Activated CD8-positive, alpha-beta memory T cell treated with anti-CD3 and anti-CD28 coated beads, Interleukin-2, amount 50 U/mL, for 24 hours (primary cell): ENCODE measurements around the gene PREP.
"Not testable (repeated sequence)": the region's sequence is repeated elsewhere in the genome, so short reads cannot be mapped to it uniquely, and the experiment has no call there.

ENCODE experiments used
- DNase-seq: peaks from one replicate; pipeline ENCODE4 v3.0.0-alpha.2; 2020; ENCODE audit errors: extremely low read depth

The PREP gene

GRCh38 chr6:105345506-105345905 lies 57.4 kb downstream of the PREP start:
- no peak for DNase-seq

DNA sequence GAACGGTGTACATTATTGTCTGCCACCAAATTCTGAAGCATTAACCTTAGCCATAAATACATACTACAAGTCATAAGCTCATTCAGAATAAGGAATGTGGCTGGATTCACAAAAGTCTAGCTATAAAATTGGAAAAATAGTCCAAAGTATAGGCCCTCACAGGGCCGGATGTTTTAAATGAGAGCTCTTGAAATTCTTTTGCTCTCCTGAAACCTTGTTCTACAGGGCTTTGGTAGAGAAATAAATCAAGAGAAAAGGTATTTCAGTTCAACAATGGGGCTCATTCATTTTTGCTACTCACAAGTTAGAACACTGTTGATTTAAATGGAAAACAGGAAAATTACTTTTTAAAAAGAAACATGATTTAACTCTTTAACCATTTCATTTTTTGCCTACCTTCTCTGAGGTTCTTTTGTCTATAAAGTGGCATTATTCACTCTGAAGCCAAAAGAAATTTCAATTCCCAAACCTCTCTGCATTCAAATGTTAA lies 58.0 kb downstream of the PREP start:
- DNase-seq, result no peak

- not testable (repeated sequence) for DNase-seq
Observed at GRCh38 chr6:105338350-105338983, 64.4 kb downstream of the PREP start.

- no peak for DNase-seq
Observed at GRCh38 chr6:105336986-105337385, 65.9 kb downstream of the PREP start.

GRCh38 chr6:105332576-105332975 lies 70.3 kb downstream of the PREP start:
- DNase-seq, result no peak

- no peak for DNase-seq
Observed at GRCh38 chr6:105331927-105332326, 71.0 kb downstream of the PREP start.

DNA sequence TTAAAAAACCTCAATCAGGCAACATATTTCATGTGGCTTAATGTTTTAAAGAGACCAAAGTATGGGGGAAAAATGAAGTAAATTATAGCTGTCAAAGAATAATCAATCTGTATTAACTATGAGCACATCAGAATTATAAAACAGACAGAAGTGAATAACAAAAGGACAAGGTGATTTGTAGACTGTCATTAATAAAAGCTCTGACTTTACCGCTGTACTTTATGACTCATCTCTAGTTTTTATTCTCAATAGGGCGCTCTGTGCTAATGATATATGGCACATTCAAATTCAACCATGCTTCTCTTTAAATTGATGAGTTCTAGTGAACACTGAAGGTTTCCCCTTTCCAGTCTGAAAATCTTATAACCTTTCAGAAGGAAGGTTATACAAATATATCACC lies 72.0 kb downstream of the PREP start:
- no peak for DNase-seq

GRCh38 chr6:105330364-105330763 lies 72.5 kb downstream of the PREP start:
- no peak for DNase-seq

GRCh38 chr6:105326833-105327770 lies 75.8 kb downstream of the PREP start:
- no peak for DNase-seq

GRCh38 chr6:105326216-105326615 lies 76.7 kb downstream of the PREP start:
- no peak for DNase-seq

- no peak for DNase-seq
Observed at GRCh38 chr6:105324386-105324950, 78.4 kb downstream of the PREP start.

DNA sequence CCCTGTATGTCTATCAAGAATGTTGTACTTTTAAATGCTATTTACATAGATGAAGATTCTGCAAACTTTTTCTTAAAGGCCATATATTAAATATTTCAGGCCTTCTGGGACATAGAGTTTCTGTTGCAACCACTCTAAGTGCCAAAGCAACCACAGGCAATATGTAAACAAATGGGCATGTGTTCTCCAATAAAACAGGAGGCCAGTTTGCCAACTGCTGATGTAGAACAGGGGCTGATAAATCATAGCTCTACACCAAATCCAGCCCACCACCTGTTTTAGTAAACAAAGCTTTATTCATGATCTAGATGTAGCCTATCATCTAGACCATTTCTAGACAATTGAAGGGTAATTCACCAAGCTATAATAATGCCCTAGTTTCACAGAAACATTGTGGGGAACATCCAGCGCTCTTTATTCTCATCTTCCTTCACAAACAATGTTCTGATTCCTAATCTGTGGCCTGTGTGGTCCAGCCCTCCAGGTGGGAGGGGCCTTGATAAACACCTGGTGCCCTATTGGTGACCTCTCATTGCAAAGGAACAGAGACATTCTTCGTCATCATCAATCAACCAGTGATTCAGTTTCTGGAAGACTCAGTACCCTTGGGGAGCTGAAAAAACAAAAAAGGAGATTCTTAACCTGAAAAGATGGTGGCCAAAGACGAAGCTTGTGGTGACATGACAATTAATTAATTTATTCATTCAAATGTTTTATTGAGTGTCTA lies 80.2 kb downstream of the PREP start:
- no peak for DNase-seq

GRCh38 chr6:105321728-105322127 lies 81.2 kb downstream of the PREP start:
- no peak for DNase-seq

DNA sequence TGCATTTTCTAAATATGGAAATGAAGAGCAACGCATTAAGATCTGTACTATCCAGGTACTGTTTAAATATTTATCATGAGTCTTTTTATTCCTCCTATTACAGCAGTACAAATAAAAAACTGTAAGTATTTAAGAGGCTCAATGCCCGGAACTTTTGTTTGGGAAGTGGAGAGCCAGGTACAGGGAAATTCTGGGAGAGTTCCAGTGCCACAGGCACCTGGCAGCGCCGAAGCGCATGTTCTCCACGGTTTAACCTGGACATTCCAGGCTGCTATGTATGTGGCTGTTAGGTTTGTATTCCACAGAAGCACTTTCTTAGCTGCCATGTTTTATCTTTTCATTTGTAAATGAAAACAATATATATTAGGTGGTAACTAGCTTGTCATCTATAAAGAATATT lies 81.7 kb downstream of the PREP start:
- no peak for DNase-seq

DNA sequence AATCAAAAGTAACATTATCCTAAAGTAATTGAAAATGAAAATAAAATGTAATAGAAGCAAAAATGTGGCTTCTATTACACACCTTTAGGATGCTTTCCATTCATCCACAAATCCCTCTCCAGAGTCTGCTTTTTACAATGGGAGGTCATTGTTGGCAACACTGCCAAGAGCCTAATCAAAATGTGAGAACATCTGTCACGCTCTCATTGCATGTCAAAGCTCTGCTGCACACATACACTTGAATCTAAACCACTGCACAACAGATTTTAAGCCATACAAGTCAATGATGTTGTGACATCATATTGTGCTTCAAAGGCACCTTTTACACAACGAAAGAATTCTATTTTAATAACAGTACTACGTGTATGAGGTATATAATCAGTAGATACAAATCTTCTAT lies 82.1 kb downstream of the PREP start:
- no peak for DNase-seq

DNA sequence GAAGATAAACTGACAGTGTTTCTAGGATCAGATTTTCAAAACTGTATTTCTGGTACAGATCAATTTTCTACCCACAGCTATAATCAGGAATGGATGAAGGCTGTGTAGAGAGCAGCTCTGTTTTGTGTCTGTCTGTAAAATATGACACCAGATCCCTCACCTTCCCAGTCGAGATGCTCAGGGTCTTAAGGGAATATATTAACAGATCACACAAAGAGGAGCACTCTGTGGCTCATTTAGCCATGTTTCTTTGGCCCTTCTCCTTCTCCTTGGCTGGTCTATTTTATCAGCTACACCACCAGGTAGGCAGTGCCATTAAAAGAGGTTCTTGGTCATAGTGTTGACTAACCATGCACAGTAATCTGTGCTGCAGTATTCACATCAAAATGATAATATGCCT lies 82.6 kb downstream of the PREP start:
- no peak for DNase-seq

GRCh38 chr6:105319331-105319730 lies 83.6 kb downstream of the PREP start:
- no peak for DNase-seq

GRCh38 chr6:105318660-105319059 lies 84.2 kb downstream of the PREP start:
- no peak for DNase-seq

- no peak for DNase-seq
Observed at GRCh38 chr6:105317607-105318533, 85.0 kb downstream of the PREP start.

DNA sequence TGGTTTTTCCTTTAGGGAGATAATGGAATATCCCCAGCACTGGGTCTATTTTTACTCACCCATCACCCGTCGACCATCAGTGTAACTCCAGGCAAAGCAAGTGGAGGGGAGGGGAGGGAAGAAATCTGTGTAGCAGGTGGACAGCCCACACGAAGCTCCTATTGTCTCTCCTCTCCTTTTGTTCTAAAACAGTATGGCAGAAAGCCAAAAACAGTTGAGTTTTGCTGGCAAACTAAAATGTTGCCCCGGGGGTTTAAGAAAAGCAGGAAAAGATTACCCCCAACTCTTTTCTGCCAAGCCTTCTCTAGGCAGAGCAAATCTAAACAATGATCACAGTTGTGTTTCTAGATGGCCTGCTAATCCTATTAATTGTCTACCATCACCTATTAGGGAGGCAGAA lies 89.7 kb downstream of the PREP start:
- DNase-seq, result no peak

GRCh38 chr6:105310947-105311346 lies 91.9 kb downstream of the PREP start:
- DNase-seq, result no peak
